ENCODE data around the gene CDKAL1. TPM values are rescaled to one million over a fixed set of nuclear protein-coding genes. Genes with fewer than 3 reads are reported as not detected.
"Not testable (repeated sequence)": the region's sequence is repeated elsewhere in the genome, so short reads cannot be mapped to it uniquely, and the experiment has no call there.

The CDKAL1 gene
- total RNA-seq, 4 donors from 2014 or later, result 10.1 to 22.0 (median 12.5) TPM

GRCh38 chr6:21193790-21194475 is 659.7 kb downstream of the CDKAL1 start:
- no peaks in the 10 kb centered on the region for H3K9me3 ChIP-seq
- H3K4me3 ChIP-seq, result no peak overlapping the region
- 95% methylated on average over 2 of the region's 2 CpGs for WGBS
- H3K27ac ChIP-seq, result no peak overlapping the region
- TF ChIP-seq POLR2A (IDR thresholded peaks at IDR 0.05) (no peak), CTCF (IDR thresholded peaks at IDR 0.05) (no peak)
- H3K36me3 ChIP-seq, result no peaks in the 10 kb centered on the region
- H3K4me1 ChIP-seq, result no peaks in the 10 kb centered on the region
- no peaks in the 10 kb centered on the region for H3K27me3 ChIP-seq
- no peak for DNase-seq (ENCODE audit: low spot score in 2 of 2)

GRCh38 chr6:21195301-21195700 is 661.0 kb downstream of the CDKAL1 start:
- not testable (repeated sequence) for H3K27me3 ChIP-seq; H3K4me1 ChIP-seq; H3K36me3 ChIP-seq; H3K27ac ChIP-seq; DNase-seq (ENCODE audit: low spot score in 2 of 2); H3K4me3 ChIP-seq; H3K9me3 ChIP-seq
- 94% methylated on average over 7 of the region's 7 CpGs for WGBS

GRCh38 chr6:21198032-21198640 is 663.9 kb downstream of the CDKAL1 start:
- Histone ChIP-seq H3K27ac (no peak overlapping the region), H3K9me3 (no peaks in the 10 kb centered on the region), H3K4me1 (no peaks in the 10 kb centered on the region), H3K36me3 (no peaks in the 10 kb centered on the region), H3K4me3 (no peak overlapping the region), H3K27me3 (no peaks in the 10 kb centered on the region)
- no peak for TF ChIP-seq POLR2A (IDR thresholded peaks at IDR 0.05)
- no peak for TF ChIP-seq CTCF (IDR thresholded peaks at IDR 0.05)
- TF ChIP-seq EP300 (IDR thresholded peaks at IDR 0.05), result no peak
- TF ChIP-seq POLR2AphosphoS5 (IDR thresholded peaks at IDR 0.05), result no peak
- no peak for DNase-seq (ENCODE audit: low spot score in 2 of 2)
- 77% methylated on average over 5 of the region's 5 CpGs for WGBS

GRCh38 chr6:21199262-21199661 is 665.0 kb downstream of the CDKAL1 start:
- Histone ChIP-seq H3K27ac (no peak overlapping the region), H3K4me3 (no peak overlapping the region), H3K9me3 (no peaks in the 10 kb centered on the region), H3K36me3 (no peaks in the 10 kb centered on the region), H3K4me1 (no peaks in the 10 kb centered on the region), H3K27me3 (no peaks in the 10 kb centered on the region)
- TF ChIP-seq POLR2A (IDR thresholded peaks at IDR 0.05) (no peak), POLR2AphosphoS5 (IDR thresholded peaks at IDR 0.05) (no peak), CTCF (IDR thresholded peaks at IDR 0.05) (no peak), EP300 (IDR thresholded peaks at IDR 0.05) (no peak)
- no peak for DNase-seq (ENCODE audit: low spot score in 2 of 2)
- 69% methylated on average over 6 of the region's 6 CpGs for WGBS

- DNase-seq (ENCODE audit: low spot score in 2 of 2), result no peak
- H3K9me3 ChIP-seq, result no peaks in the 10 kb centered on the region
- TF ChIP-seq CTCF (IDR thresholded peaks at IDR 0.05) (no peak), POLR2AphosphoS5 (IDR thresholded peaks at IDR 0.05) (no peak), EP300 (IDR thresholded peaks at IDR 0.05) (no peak), POLR2A (IDR thresholded peaks at IDR 0.05) (no peak)
- no peaks in the 10 kb centered on the region for H3K36me3 ChIP-seq
- H3K27me3 ChIP-seq, result no peaks in the 10 kb centered on the region
- 61% methylated on average over 7 of the region's 7 CpGs for WGBS
- H3K27ac ChIP-seq, result no peak overlapping the region
- no peak overlapping the region for H3K4me3 ChIP-seq
- H3K4me1 ChIP-seq, result no peaks in the 10 kb centered on the region
These were observed 666.0 kb downstream of the CDKAL1 start for GRCh38 chr6:21200134-21200870.
